Prostate gland (tissue), 2 donors: ENCODE results near the gene WDR35. TPM values are rescaled to one million over a fixed set of nuclear protein-coding genes. Genes with fewer than 3 reads are reported as not detected.

Experiments used
- DNase-seq: peaks from one replicate; pipeline ENCODE4 v3.0.0-alpha.2; 2019; ENCODE audit warnings: low spot score
- H3K27ac ChIP-seq, 2 donors: fragments of 200-600 bp; sonication (generic); 2 replicates each; pipeline ENCODE4 v1.5.1; 2017 to 2019
- H3K27me3 ChIP-seq: fragments of 200-600 bp; sonication (generic); replicated peaks from 2 replicates; pipeline ENCODE4 v1.5.1; 2019; ENCODE audit not compliant: insufficient read depth
- H3K36me3 ChIP-seq, 2 donors: fragments of 200-600 bp; sonication (generic); 1 replicate in 1 of 2; 2 replicates in 1 of 2; pipeline versions ENCODE4 v1.5.1 to v1.8.1; 2017 to 2019
- H3K4me1 ChIP-seq: fragments of 200-600 bp; sonication (generic); replicated peaks from 2 replicates; pipeline ENCODE4 v1.5.1; 2019
- H3K4me3 ChIP-seq, 2 donors: fragments of 200-600 bp; sonication (generic); 2 replicates each; pipeline ENCODE4 v1.5.1; 2017 to 2019
- H3K9me3 ChIP-seq: fragments of 200-600 bp; sonication (generic); 2 replicates; pipeline ENCODE4 v1.5.1; 2017
- POLR2A ChIP-seq: fragments of 450-650 bp; IDR thresholded peaks from one replicate; pipeline ENCODE4 v1.6.1; 2016; ENCODE audit warnings: antibody characterized with exemption, mild to moderate bottlenecking
- POLR2AphosphoS5 ChIP-seq: sonication (generic); formaldehyde crosslinking; IDR thresholded peaks from one replicate; pipeline ENCODE4 v1.6.1; 2017; ENCODE audit warnings: antibody characterized with exemption
- WGBS: methylation state at CpG from one replicate; pipeline ENCODE4 v1.1.5; 2018; 5-methylcytosine and 5-hydroxymethylcytosine counted together
- intact Hi-C: fragments of 100-400 bp; cut with DNase I; formaldehyde crosslinking; loops from one replicate; pipeline ENCODE4 v1.14.2; 2022
- total RNA-seq, 2 donors: library from RNA; depleted of rRNA; stranded (reverse); fragments of >200 nt; gene quantifications; one replicate each; pipeline ENCODE4 v1.1.0, GENCODE V29; 2016
- TF ChIP-seq, protein P1 (sequence below), 4 experiments: fragments of 200-600 bp in 2 of 4; fragments of 450-650 bp in 2 of 4; sonication (generic) in 2 of 4; IDR thresholded peaks; 1 replicate in 3 of 4; 2 replicates in 1 of 4; pipeline ENCODE4 v1.5.1; 2016 to 2019; ENCODE audit warnings: antibody characterized with exemption in 4 of 4, mild to moderate bottlenecking in 2 of 4, moderate library complexity in 2 of 4

Gene WDR35
- total RNA-seq, 2 donors from 2014 or later: 9.2 to 10.1 TPM

DNA sequence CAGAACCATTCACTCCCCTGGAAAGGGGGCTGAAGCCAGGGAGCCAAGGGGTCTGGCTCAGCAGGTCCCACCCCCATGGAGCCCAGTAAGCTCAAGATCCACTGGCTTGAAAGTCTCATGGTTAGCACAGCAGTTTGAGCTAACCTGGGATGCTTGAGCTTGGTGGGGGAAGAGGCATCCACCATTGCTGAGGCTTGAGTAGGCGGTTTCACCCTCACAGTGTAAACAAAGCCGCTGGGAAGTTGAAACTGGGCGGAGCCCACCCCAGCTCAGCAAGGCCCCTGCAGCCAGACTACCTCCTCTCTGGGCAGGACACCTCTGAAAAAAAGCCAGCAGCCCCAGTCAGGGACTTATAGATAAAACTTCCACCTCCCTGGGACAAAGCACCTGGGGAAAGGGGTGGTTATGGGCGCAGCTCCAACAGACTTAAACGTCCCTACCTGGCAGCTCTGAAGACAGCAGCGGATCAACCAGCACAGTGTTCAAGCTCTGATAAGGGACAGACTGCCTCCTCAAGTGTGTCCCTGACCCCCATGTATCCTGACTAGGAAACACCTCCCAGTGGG is 73.4 kb downstream of the WDR35 start:
- TF ChIP-seq POLR2AphosphoS5 (no peak), POLR2A (no peak)
- TF ChIP-seq, protein P1, sequence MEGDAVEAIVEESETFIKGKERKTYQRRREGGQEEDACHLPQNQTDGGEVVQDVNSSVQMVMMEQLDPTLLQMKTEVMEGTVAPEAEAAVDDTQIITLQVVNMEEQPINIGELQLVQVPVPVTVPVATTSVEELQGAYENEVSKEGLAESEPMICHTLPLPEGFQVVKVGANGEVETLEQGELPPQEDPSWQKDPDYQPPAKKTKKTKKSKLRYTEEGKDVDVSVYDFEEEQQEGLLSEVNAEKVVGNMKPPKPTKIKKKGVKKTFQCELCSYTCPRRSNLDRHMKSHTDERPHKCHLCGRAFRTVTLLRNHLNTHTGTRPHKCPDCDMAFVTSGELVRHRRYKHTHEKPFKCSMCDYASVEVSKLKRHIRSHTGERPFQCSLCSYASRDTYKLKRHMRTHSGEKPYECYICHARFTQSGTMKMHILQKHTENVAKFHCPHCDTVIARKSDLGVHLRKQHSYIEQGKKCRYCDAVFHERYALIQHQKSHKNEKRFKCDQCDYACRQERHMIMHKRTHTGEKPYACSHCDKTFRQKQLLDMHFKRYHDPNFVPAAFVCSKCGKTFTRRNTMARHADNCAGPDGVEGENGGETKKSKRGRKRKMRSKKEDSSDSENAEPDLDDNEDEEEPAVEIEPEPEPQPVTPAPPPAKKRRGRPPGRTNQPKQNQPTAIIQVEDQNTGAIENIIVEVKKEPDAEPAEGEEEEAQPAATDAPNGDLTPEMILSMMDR (IDR thresholded peaks at IDR 0.05): no peak
- Histone ChIP-seq H3K36me3 (no peaks in the 10 kb centered on the region), H3K9me3 (no peaks in the 10 kb centered on the region), H3K4me3 (no peak overlapping the region), H3K27ac (no peak overlapping the region), H3K4me1 (no peaks in the 10 kb centered on the region), H3K27me3 (no peaks in the 10 kb centered on the region)
- intact Hi-C loops: no loop called here
- WGBS: 77% methylated on average over 6 of the region's 6 CpGs
- DNase-seq: no peak

DNA sequence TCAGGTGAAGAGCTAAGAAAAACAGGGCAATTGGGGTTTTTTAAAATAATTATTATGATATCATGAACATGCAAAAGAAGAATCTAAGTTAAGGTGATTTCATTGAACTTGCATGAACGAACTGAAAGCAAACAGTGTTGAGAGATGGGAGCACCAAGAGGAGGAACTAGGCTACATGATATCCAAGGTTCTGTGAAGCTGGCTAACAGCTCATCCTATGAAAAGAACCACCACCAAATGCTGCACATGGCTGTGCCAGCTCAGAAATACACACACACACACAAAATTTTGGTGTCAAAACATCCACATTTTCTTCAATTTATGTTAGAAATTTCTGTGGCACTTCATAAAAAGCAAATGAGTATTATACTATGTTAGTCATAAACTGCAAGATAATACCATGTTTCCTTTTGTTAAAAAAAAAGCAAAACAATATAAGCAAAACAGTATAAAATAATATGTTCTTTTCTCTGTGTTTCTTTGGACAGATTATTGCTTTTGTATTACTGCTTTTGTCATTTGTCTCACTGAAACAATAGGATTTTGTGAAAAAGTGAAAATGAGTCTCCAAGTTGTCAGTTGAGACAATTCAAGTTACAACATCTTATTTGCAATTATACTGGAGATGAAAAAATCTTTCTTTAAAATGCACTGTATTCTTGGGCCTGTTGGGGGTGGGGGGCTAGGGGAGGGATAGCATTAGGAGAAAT is 75.5 kb downstream of the WDR35 start:
- no peak for DNase-seq
- H3K36me3 ChIP-seq: no peaks in the 10 kb centered on the region
- TF ChIP-seq, protein P1 (IDR thresholded peaks at IDR 0.05): no peak
- no peak for TF ChIP-seq POLR2A
- TF ChIP-seq POLR2AphosphoS5: no peak
- no peak overlapping the region for H3K4me3 ChIP-seq
- H3K27ac ChIP-seq: no peak overlapping the region
- H3K9me3 ChIP-seq: no peaks in the 10 kb centered on the region
- intact Hi-C loops: no loop called here
- H3K4me1 ChIP-seq: no peaks in the 10 kb centered on the region
- no peaks in the 10 kb centered on the region for H3K27me3 ChIP-seq
- WGBS: 78% methylated on average over 1 of the region's 1 CpG

DNA sequence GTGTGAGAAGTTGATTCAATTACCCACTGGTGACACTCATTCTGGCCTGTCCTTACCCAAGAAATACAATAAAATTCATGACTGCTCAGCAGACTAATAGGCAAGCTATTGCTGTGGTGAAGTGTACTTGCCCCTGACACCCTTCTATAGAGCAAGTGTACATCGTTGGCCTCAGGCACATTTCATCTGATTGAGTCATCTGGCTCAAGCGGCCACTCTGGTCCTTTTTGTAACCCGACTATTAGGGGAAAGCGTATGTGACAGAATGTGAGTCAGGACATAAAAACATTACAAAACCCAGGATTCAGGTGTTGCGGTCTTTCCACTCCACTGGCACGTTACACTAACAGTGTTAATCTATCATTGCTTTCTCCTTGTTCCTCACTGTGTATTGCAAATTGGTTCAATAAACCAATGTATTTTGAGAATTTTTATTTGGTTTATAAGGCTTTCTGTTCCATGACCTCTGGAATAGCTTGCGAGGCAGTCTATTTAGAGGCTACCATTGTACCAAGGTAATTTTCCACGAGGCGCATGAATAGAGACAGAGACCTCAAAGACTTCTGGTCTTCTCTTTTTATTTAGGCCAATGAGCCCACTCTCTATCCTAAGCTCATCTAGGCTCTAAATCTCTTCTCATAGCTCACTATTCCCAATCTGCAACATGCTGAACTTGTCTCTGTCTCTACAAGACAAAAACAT is 77.9 kb downstream of the WDR35 start:
- Histone ChIP-seq H3K9me3 (no peaks in the 10 kb centered on the region), H3K36me3 (no peaks in the 10 kb centered on the region), H3K27me3 (no peaks in the 10 kb centered on the region), H3K4me1 (no peaks in the 10 kb centered on the region), H3K4me3 (no peak overlapping the region), H3K27ac (no peak overlapping the region)
- intact Hi-C loops: no loop called here
- WGBS: 92% methylated on average over 9 of the region's 9 CpGs
- TF ChIP-seq POLR2A: no peak
- no peak for TF ChIP-seq POLR2AphosphoS5
- TF ChIP-seq, protein P1 (IDR thresholded peaks at IDR 0.05): no peak
- DNase-seq: no peak

DNA sequence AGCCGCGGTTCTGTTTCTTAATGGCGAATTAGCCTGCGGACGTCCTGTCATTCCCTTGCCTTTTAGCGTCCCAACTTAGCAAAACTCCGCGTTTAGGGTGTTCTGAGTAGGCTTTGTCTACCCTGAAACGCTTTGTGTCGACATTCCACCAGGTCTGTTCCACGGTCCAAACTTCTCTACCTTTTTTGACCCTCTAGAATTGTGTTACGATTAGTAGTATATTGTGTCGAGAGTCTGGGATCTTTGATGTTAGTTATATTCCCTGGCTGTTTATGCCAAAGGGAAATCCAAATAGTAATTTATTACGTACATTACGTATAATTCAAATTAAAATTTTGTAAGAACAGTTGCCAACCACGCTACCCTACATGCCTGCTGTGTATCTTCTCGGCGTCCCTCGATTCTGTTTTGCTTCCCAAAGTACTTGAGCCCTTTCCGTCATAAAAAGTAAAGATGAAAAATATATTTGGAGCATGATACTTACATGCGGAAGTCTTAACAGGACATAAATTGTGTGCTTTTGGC is 87.6 kb downstream of the WDR35 start:
- H3K27me3 ChIP-seq: no peaks in the 10 kb centered on the region
- H3K4me3 ChIP-seq: peak overlapping the region; percentile 81 to 96
- 2% methylated on average over 21 of the region's 21 CpGs for WGBS
- peaks cover 12% of the 10 kb centered on the region for H3K4me1 ChIP-seq
- TF ChIP-seq, protein P1 (IDR thresholded peaks at IDR 0.05): no peak
- no peak for TF ChIP-seq POLR2A
- TF ChIP-seq POLR2AphosphoS5: no peak
- peak overlapping the region; percentile 95 to 97 for H3K27ac ChIP-seq
- intact Hi-C loops: no loop called here
- no peaks in the 10 kb centered on the region for H3K36me3 ChIP-seq
- no peak for DNase-seq
- H3K9me3 ChIP-seq: no peaks in the 10 kb centered on the region
